Mucosa of rectum (tissue), 2 donors: ENCODE data around the gene LPCAT3.
"Not testable (repeated sequence)": the region's sequence is repeated elsewhere in the genome, so short reads cannot be mapped to it uniquely, and the experiment has no call there.

ENCODE experiments used
- H3K27ac ChIP-seq, 2 donors: one replicate each; pipeline ENCODE4 v1.7.0; 2013; ENCODE audit warnings: inconsistent platforms in 2 of 2, low read depth in 2 of 2, low read length in 2 of 2
- H3K27me3 ChIP-seq, 2 donors: one replicate each; pipeline ENCODE4 v1.7.0; 2013; ENCODE audit warnings: low read length in 2 of 2; ENCODE audit not compliant: control insufficient read depth in 2 of 2, insufficient read depth in 2 of 2
- H3K36me3 ChIP-seq, 2 donors: one replicate each; pipeline ENCODE4 v1.7.0; 2013; ENCODE audit warnings: low read length in 2 of 2; ENCODE audit not compliant: control insufficient read depth in 2 of 2, insufficient read depth in 2 of 2
- H3K4me1 ChIP-seq, 2 donors: one replicate each; pipeline ENCODE4 v1.7.0; 2013; ENCODE audit warnings: low read length in 2 of 2, mild to moderate bottlenecking in 1 of 2; ENCODE audit not compliant: control insufficient read depth in 2 of 2, insufficient read depth in 2 of 2
- H3K4me3 ChIP-seq, 2 donors: one replicate each; pipeline ENCODE4 v1.7.0; 2013; ENCODE audit warnings: low read length in 2 of 2
- H3K9ac ChIP-seq, 2 donors: one replicate each; pipeline ENCODE4 v1.7.0; 2013; ENCODE audit warnings: low read length in 2 of 2, low read depth in 1 of 2, mild to moderate bottlenecking in 1 of 2
- H3K9me3 ChIP-seq, 2 donors: one replicate each; pipeline ENCODE4 v1.7.0; 2013; ENCODE audit warnings: low read length in 2 of 2; ENCODE audit not compliant: control insufficient read depth in 2 of 2
- donor health status: healthy.
- donor health status: Normal muscosa, but diverticular disease.

Gene LPCAT3

GRCh38 chr12:7058850-7059395 is 40.6 kb upstream of the LPCAT3 start:
- Histone ChIP-seq H3K27ac (no peak overlapping the region), H3K9me3 (no peaks in the 10 kb centered on the region), H3K4me3 (no peak overlapping the region), H3K9ac (no peak overlapping the region), H3K27me3 (peaks cover 3 to 6% of the 10 kb centered on the region in 2 donors), H3K36me3 (no peaks in the 10 kb centered on the region), H3K4me1 (peaks cover 0 to 5% of the 10 kb centered on the region in 2 donors)

GRCh38 chr12:7058163-7058845 is 40.0 kb upstream of the LPCAT3 start:
- no peak overlapping the region for H3K9ac ChIP-seq
- no peak overlapping the region for H3K4me3 ChIP-seq
- no peaks in the 10 kb centered on the region for H3K9me3 ChIP-seq
- H3K36me3 ChIP-seq, result no peaks in the 10 kb centered on the region
- H3K27ac ChIP-seq, result no peak overlapping the region
- peaks cover 0 to 4% of the 10 kb centered on the region in 2 donors for H3K4me1 ChIP-seq
- peaks cover 3 to 6% of the 10 kb centered on the region in 2 donors for H3K27me3 ChIP-seq

- H3K9ac ChIP-seq, H3K9me3 ChIP-seq, H3K36me3 ChIP-seq, H3K27ac ChIP-seq, H3K4me3 ChIP-seq, H3K27me3 ChIP-seq, H3K4me1 ChIP-seq: not testable (repeated sequence)
Measured at GRCh38 chr12:7055736-7056135, 37.5 kb upstream of the LPCAT3 start.

- Histone ChIP-seq H3K4me3 (no peak overlapping the region), H3K9me3 (no peaks in the 10 kb centered on the region), H3K36me3 (no peaks in the 10 kb centered on the region), H3K4me1 (peaks cover 0 to under 1% of the 10 kb centered on the region in 2 donors), H3K9ac (no peak overlapping the region), H3K27me3 (peaks cover 0 to 3% of the 10 kb centered on the region in 2 donors), H3K27ac (no peak overlapping the region)
Measured at GRCh38 chr12:7054925-7055324, 36.6 kb upstream of the LPCAT3 start.

- not testable (repeated sequence) for H3K9ac ChIP-seq, H3K4me1 ChIP-seq, H3K27me3 ChIP-seq, H3K36me3 ChIP-seq, H3K9me3 ChIP-seq, H3K4me3 ChIP-seq, H3K27ac ChIP-seq
Measured at GRCh38 chr12:7049973-7050372, 31.7 kb upstream of the LPCAT3 start.

GRCh38 chr12:7049445-7049951 is 31.2 kb upstream of the LPCAT3 start:
- not testable (repeated sequence) for H3K36me3 ChIP-seq, H3K27me3 ChIP-seq, H3K9ac ChIP-seq, H3K4me1 ChIP-seq, H3K9me3 ChIP-seq, H3K4me3 ChIP-seq, H3K27ac ChIP-seq

- Histone ChIP-seq H3K9me3 (no peaks in the 10 kb centered on the region), H3K4me1 (no peaks in the 10 kb centered on the region), H3K36me3 (no peaks in the 10 kb centered on the region), H3K27ac (no peak overlapping the region), H3K9ac (no peak overlapping the region), H3K27me3 (no peaks in the 10 kb centered on the region), H3K4me3 (no peak overlapping the region)
Measured at GRCh38 chr12:7047306-7047705, 29.0 kb upstream of the LPCAT3 start.

- no peaks in the 10 kb centered on the region for H3K9me3 ChIP-seq
- H3K27ac ChIP-seq, result no peak overlapping the region
- no peaks in the 10 kb centered on the region for H3K4me1 ChIP-seq
- no peaks in the 10 kb centered on the region for H3K36me3 ChIP-seq
- H3K27me3 ChIP-seq, result no peaks in the 10 kb centered on the region
- no peak overlapping the region for H3K9ac ChIP-seq
- no peak overlapping the region for H3K4me3 ChIP-seq
Measured at GRCh38 chr12:7046383-7047105, 28.3 kb upstream of the LPCAT3 start.

GRCh38 chr12:7045913-7046312 is 27.6 kb upstream of the LPCAT3 start:
- Histone ChIP-seq H3K27ac (no peak overlapping the region), H3K9me3 (no peaks in the 10 kb centered on the region), H3K4me3 (no peak overlapping the region), H3K4me1 (no peaks in the 10 kb centered on the region), H3K9ac (no peak overlapping the region), H3K36me3 (no peaks in the 10 kb centered on the region), H3K27me3 (no peaks in the 10 kb centered on the region)

- no peak overlapping the region for H3K27ac ChIP-seq
- no peaks in the 10 kb centered on the region for H3K36me3 ChIP-seq
- H3K4me3 ChIP-seq, result no peak overlapping the region
- no peaks in the 10 kb centered on the region for H3K9me3 ChIP-seq
- no peaks in the 10 kb centered on the region for H3K27me3 ChIP-seq
- no peaks in the 10 kb centered on the region for H3K4me1 ChIP-seq
- H3K9ac ChIP-seq, result no peak overlapping the region
Measured at GRCh38 chr12:7042842-7043241, 24.6 kb upstream of the LPCAT3 start.
